ENCODE measurements around the gene RAB3B.

The RAB3B gene

GRCh38 chr1:51871351-51871975 is 119.0 kb downstream of the RAB3B start:
- DNase-seq (ENCODE audit: low read depth, low spot score), result no peak

- DNase-seq (ENCODE audit: low read depth, low spot score), result no peak
These were observed 119.7 kb downstream of the RAB3B start for GRCh38 chr1:51870603-51871350.

GRCh38 chr1:51867479-51868232 is 122.8 kb downstream of the RAB3B start:
- DNase-seq (ENCODE audit: low read depth, low spot score), result no peak

- DNase-seq (ENCODE audit: low read depth, low spot score), result no peak
These were observed 127.1 kb downstream of the RAB3B start for GRCh38 chr1:51863384-51863783.

GRCh38 chr1:51861669-51862068 is 128.8 kb downstream of the RAB3B start:
- no peak for DNase-seq (ENCODE audit: low read depth, low spot score)

- DNase-seq (ENCODE audit: low read depth, low spot score), result no peak
These were observed 130.8 kb downstream of the RAB3B start for GRCh38 chr1:51859735-51860134.

- no peak for DNase-seq (ENCODE audit: low read depth, low spot score)
These were observed 131.2 kb downstream of the RAB3B start for GRCh38 chr1:51859333-51859732.

GRCh38 chr1:51858892-51859291 is 131.6 kb downstream of the RAB3B start:
- DNase-seq (ENCODE audit: low read depth, low spot score), result no peak

All from ELF-1 (cell line).